Natural killer cell (primary cell): ENCODE measurements around the gene DDAH1. TPM values are rescaled to one million over a fixed set of nuclear protein-coding genes. Genes with fewer than 3 reads are reported as not detected.

ENCODE experiments used
- ATAC-seq, 3 donors: fragments of 150-1000 bp in 2 of 3; fragments of 200-7000 bp in 1 of 3; cut with Tn5 transposase; 1 replicate in 1 of 3; 2 replicates in 2 of 3; pipeline ENCODE4 v1.10.0; 2021; ENCODE audit warnings: mild to moderate bottlenecking in 2 of 3, moderate library complexity in 2 of 3
- DNase-seq, 2 donors: peaks; one replicate each; pipeline versions ENCODE4 v3.0.0 to v3.0.0-alpha.2; 2013 to 2021; ENCODE audit warnings: mixed read lengths in 1 of 2
- H3K27ac ChIP-seq: one replicate; pipeline ENCODE4 v1.5.1; 2013; ENCODE audit warnings: mild to moderate bottlenecking, low read length
- H3K27me3 ChIP-seq: one replicate; pipeline ENCODE4 v1.6.1; 2013; ENCODE audit warnings: low read length; ENCODE audit not compliant: control insufficient read depth, insufficient read depth
- H3K36me3 ChIP-seq: one replicate; pipeline ENCODE4 v1.6.1; 2013; ENCODE audit warnings: low read length; ENCODE audit not compliant: control insufficient read depth, insufficient read depth
- H3K4me1 ChIP-seq: one replicate; pipeline ENCODE4 v1.6.1; 2013; ENCODE audit warnings: low read length; ENCODE audit not compliant: control insufficient read depth, insufficient read depth
- H3K4me3 ChIP-seq: one replicate; pipeline ENCODE4 v1.5.1; 2013; ENCODE audit warnings: low read length
- H3K9me3 ChIP-seq: one replicate; pipeline ENCODE4 v1.6.1; 2013; ENCODE audit warnings: low read length; ENCODE audit not compliant: control insufficient read depth, insufficient read depth
- H3K27ac Mint-ChIP-seq, 2 donors: one replicate each; pipeline ENCODE4 v1.8.0; 2022; ENCODE audit warnings: mild to moderate bottlenecking in 2 of 2, mixed read lengths in 2 of 2, moderate library complexity in 1 of 2
- H3K27me3 Mint-ChIP-seq, 2 donors: one replicate each; pipeline ENCODE4 v1.8.0; 2022; ENCODE audit warnings: low read depth in 2 of 2, mixed read lengths in 2 of 2
- H3K36me3 Mint-ChIP-seq: one replicate; pipeline ENCODE4 v1.8.0; 2022; ENCODE audit warnings: mixed read lengths
- H3K4me1 Mint-ChIP-seq, 2 donors: one replicate each; pipeline ENCODE4 v1.8.0; 2022; ENCODE audit warnings: mixed read lengths in 2 of 2
- H3K4me3 Mint-ChIP-seq: one replicate; pipeline ENCODE4 v1.8.0; 2022; ENCODE audit warnings: mild to moderate bottlenecking, moderate library complexity, mixed read lengths
- H3K9me3 Mint-ChIP-seq, 2 donors: one replicate each; pipeline ENCODE4 v1.8.0; 2022; ENCODE audit warnings: mixed read lengths in 2 of 2
- CTCF ChIP-seq: fragments of 200-600 bp; IDR thresholded peaks from one replicate; pipeline ENCODE4 v1.8.0; 2022; ENCODE audit warnings: antibody characterized with exemption
- WGBS: methylation state at CpG from one replicate; pipeline ENCODE4 v1.1.7; 2013; ENCODE audit warnings: missing lambda C conversion rate; ENCODE audit not compliant: insufficient coverage; 5-methylcytosine and 5-hydroxymethylcytosine counted together
- intact Hi-C: fragments of 100-400 bp; cut with micrococcal nuclease; formaldehyde crosslinking; loops from one replicate; pipeline ENCODE4 v1.14.2; 2022
- total RNA-seq, 4 donors: library from RNA; stranded (reverse); fragments of 120-200 nt in 1 of 4; gene quantifications; one replicate each; pipeline versions ENCODE4 v1.2.3 to v1.2.4, GENCODE V29; 2013 to 2022

Gene DDAH1
- total RNA-seq, 3 donors from 2014 or later (not counting 1 experiment from before 2014, with no cell fraction given) = 0.07 to 0.20 TPM; not detected in 1

GRCh38 chr1:85371021-85371420, 93.9 kb downstream of the DDAH1 start:
- TF ChIP-seq CTCF = no peak
- no peak overlapping the region for H3K27ac Mint-ChIP-seq
- intact Hi-C loops = no loop called here
- ATAC-seq = no peak
- H3K36me3 Mint-ChIP-seq = no peaks in the 10 kb centered on the region
- H3K4me3 Mint-ChIP-seq = no peak overlapping the region
- no peak overlapping the region for H3K4me3 ChIP-seq
- no peak overlapping the region for H3K27ac ChIP-seq
- H3K4me1 ChIP-seq = no peaks in the 10 kb centered on the region
- H3K36me3 ChIP-seq = no peaks in the 10 kb centered on the region
- WGBS = 95% methylated on average over 2 of the region's 2 CpGs
- peaks cover 20 to 36% of the 10 kb centered on the region in 2 donors for H3K27me3 Mint-ChIP-seq
- no peaks in the 10 kb centered on the region for H3K4me1 Mint-ChIP-seq
- H3K9me3 Mint-ChIP-seq = peaks cover 0 to 4% of the 10 kb centered on the region in 2 donors
- no peak for DNase-seq
- H3K27me3 ChIP-seq = peaks cover 3% of the 10 kb centered on the region
- H3K9me3 ChIP-seq = no peaks in the 10 kb centered on the region

DNA sequence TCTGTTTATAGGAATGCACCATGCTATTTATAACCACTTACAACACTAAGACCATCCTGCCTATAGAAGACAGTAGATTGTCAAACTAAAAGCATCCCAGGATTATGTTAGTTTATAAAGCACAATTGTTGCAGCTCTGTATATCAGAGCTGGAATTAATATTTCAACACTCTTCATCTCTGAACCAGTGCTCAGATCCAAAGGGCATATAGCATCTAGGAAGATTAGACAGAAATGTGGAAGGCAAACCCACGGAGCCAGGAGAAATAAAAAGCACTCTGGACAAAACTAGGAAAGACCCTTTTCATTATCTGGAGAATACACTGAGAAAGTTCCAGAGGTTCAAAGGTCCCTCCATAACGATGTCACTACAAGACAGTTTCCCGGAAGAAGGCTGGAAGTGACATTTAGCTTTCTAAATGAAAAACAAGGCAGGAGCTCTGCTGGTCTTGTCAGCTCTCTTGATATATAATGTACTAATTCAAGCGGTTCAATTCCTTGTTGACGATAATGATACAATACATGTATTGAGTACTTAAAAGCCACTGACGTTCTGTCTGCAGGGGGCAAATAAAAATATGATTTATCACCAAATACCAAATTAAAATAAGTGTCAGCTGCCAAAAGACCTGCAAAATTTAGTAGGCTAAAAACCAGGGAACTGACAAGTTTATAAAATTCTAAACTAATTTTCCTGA, 96.7 kb downstream of the DDAH1 start:
- H3K9me3 Mint-ChIP-seq = peaks cover 0 to 3% of the 10 kb centered on the region in 2 donors
- TF ChIP-seq CTCF = no peak
- H3K4me3 Mint-ChIP-seq = no peak overlapping the region
- Histone ChIP-seq H3K4me1 (no peaks in the 10 kb centered on the region), H3K36me3 (no peaks in the 10 kb centered on the region), H3K4me3 (no peak overlapping the region), H3K27me3 (peaks cover 2% of the 10 kb centered on the region), H3K9me3 (no peaks in the 10 kb centered on the region), H3K27ac (no peak overlapping the region)
- WGBS = 92% methylated on average over 6 of the region's 6 CpGs
- no peak for DNase-seq
- no peak for ATAC-seq
- peaks cover 15 to 24% of the 10 kb centered on the region in 2 donors for H3K27me3 Mint-ChIP-seq
- no peaks in the 10 kb centered on the region for H3K4me1 Mint-ChIP-seq
- intact Hi-C loops = no loop called here
- no peaks in the 10 kb centered on the region for H3K36me3 Mint-ChIP-seq
- H3K27ac Mint-ChIP-seq = no peak overlapping the region

- H3K4me1 ChIP-seq = no peaks in the 10 kb centered on the region
- H3K9me3 Mint-ChIP-seq = peaks cover 0 to 3% of the 10 kb centered on the region in 2 donors
- ATAC-seq (no peak), DNase-seq (no peak)
- intact Hi-C loops = no loop called here
- H3K36me3 Mint-ChIP-seq = no peaks in the 10 kb centered on the region
- H3K36me3 ChIP-seq = no peaks in the 10 kb centered on the region
- H3K4me3 ChIP-seq = no peak overlapping the region
- H3K4me3 Mint-ChIP-seq = no peak overlapping the region
- H3K4me1 Mint-ChIP-seq = no peaks in the 10 kb centered on the region
- H3K27ac ChIP-seq = no peak overlapping the region
- 79% methylated on average over 2 of the region's 3 CpGs for WGBS
- TF ChIP-seq CTCF = no peak
- peaks cover 14 to 22% of the 10 kb centered on the region in 2 donors for H3K27me3 Mint-ChIP-seq
- no peak overlapping the region for H3K27ac Mint-ChIP-seq
- H3K27me3 ChIP-seq = peaks cover 2% of the 10 kb centered on the region
- no peaks in the 10 kb centered on the region for H3K9me3 ChIP-seq
Observed at GRCh38 chr1:85366391-85367170, 98.4 kb downstream of the DDAH1 start.
